GM19023 (cell line): ENCODE data around the gene ARHGAP9.
"Not testable (repeated sequence)": the region's sequence is repeated elsewhere in the genome, so short reads cannot be mapped to it uniquely, and the experiment has no call there.

Source experiments
- ATAC-seq: cut with Tn5 transposase; IDR thresholded peaks from one replicate; pipeline ENCODE4 v1.9.1; 2021; ENCODE audit warnings: mild to moderate bottlenecking, moderate library complexity; ENCODE audit not compliant: unreplicated experiment

The ARHGAP9 gene

GRCh38 chr12:57495051-57495701, 15.5 kb upstream of the ARHGAP9 start:
- ATAC-seq = not testable (repeated sequence)

- no peak for ATAC-seq
These were observed 12.0 kb upstream of the ARHGAP9 start for GRCh38 chr12:57491393-57492280.

DNA sequence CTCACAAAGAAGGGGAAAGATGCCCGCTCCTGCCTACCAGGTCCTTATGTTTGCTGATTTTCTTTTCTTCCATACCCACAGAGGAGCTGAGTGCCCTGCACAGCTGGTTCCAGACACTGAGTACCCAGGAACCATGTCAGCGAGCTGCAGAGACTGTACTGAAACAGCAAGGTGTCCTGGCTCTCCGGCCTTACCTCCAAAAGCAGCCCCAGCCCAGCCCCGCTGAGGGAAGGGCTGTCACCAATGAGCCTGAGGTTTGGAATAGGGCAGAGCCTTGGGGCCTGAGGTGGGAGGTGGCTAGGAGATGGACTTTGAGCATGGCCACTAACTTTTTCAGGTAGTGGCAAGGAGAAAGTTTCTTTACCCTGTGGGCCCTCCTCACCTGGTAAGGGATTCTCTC, 10.5 kb upstream of the ARHGAP9 start:
- no peak for ATAC-seq

DNA sequence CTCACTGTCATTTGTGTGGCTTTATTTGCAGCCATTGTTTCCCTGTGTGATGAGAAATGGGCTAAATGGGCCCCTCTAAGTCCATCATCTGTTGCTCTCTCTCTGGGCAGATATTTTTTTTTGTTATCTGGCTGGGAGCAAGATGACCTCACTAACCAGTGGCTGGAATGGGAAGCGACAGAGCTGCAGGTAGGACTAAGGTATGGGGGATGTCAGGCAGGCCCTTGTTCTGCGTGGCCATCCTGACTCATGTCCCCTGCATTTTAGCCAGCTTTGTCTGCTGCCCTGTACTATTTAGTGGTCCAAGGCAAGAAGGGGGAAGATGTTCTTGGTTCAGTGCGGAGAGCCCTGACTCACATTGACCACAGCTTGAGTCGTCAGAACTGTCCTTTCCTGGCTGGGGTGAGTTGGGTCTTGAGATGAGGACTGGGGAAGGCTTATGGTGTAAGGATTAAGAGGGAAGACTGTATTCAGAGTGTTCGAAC, 9.5 kb upstream of the ARHGAP9 start:
- no peak for ATAC-seq

DNA sequence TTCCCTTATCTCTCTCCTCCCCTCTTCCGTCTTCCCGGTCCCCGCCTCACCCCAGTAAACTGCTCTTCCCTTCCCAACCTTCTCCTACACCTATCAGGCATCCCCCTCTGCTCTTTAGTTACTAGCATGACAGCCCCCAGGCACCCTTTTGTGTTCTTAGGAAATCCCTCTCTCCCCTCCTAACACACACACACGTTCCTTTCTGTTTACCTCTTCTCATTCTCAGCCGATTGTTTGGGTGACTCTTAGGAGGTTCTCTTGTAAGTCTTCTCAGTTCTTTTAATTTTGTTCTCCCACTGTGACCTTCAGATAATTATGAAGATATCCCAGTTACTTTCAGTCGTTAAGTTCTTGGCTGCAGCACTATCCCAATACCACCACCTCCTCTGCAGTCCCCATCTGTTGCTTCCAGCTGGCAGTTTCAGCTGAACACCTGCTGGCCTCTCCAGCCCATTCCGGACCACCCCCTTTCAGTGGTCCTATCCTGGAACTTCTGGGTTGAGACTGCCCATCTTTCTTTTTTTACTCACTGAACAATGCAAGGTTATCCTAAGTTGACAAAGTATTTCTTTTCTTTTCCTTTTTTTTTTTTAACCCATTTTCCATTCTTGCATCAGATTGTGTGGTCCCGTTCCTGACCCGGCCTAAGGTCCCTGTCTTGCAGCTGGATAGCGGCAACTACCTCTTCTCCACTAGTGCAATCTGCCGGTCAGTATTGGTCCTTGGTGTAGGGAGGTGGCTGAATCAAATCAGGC, 8.9 kb upstream of the ARHGAP9 start:
- ATAC-seq = no peak

- ATAC-seq = peak; percentile 99
These were observed 8.1 kb upstream of the ARHGAP9 start, which contains the start of gene MARS1 for GRCh38 chr12:57487597-57488401. Gene MARS1, plus strand, starts transcription at chr12:57488068. Its CDS starts 23 bp downstream, at chr12:57488091.

DNA sequence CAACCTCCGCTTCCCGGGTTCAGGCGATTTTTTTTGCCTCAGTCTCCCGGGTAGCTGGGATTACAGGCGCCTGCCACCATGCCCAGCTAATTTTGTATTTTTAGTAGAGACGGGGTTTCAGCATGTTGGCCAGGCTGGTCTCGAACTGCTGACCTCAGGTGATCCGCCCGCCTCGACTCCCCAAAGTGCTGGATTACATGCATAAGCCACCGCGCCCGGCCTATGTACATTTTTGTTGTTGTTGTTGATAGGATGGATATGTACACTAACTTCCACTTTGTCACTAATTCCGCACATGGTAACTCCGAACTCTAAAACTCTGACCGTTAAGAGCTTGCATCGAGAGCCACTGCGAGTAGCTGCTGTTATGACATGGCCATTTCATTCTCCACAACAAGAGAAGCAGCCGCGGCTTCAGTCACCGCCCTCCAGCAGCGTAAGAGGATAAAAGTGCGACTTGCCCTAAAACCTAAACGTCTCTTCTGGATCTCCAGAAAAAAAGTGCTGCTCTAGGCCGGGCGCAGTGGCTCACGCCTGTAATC, 7.5 kb upstream of the ARHGAP9 start:
- no peak for ATAC-seq

DNA sequence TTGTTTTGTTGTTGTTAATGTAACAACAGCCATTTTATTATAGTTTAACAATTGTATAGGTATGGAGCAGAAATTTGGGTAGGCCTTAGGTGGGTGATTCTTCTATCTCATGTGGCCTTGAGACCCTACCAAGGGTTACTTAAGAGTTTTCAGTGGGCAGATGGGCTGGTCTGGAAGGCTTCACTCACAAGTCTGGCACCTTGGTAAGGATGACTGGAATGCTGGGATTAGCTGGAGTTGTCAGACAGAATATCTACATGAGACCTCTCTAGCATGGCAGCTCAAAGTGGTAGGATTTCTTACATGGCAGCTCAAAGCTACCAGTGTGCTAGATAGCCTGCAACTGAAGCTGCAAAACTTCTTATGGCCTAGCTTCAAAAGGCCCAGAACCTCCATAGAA, 6.0 kb upstream of the ARHGAP9 start:
- no peak for ATAC-seq

DNA sequence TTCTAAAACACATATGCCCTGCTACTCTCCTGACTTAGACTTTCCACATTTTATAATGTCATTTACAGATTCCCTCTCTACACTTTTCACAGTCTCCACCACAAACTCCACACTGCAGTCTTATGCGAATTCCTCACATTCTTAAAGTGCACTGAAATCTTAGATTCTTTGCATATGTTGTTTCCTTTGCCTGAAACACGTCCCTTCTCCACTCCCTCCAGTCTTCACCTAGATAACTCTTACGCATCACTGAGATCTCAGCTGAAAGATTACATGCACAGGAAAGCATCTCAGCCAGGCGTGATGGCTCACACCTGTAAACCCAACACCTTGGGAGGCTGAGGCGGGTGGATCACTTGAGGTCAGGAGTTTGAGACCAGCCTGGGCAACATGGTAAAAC, 3.8 kb upstream of the ARHGAP9 start:
- ATAC-seq = no peak

GRCh38 chr12:57481671-57482070, 2.0 kb upstream of the ARHGAP9 start:
- no peak for ATAC-seq

DNA sequence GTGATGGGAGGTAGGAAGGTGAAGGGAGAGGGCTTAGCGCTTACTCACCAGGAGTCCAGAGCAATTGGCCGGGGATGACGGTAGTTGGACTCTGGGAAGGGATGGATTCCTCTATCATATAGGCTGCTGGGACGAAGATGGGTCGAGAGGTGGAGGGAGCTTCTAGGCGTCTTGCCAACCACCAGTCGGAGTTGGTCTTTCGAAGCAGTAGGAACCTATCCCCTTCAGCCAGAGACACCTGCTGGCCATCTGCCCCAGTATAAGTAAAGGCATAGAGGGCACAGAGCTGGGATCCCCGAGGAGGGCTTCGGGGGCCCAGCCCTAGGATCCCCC, 657 bp downstream of the ARHGAP9 start:
- no peak for ATAC-seq

- ATAC-seq = peak; percentile 45
These were observed 1.7 kb downstream of the ARHGAP9 start for GRCh38 chr12:57477710-57478681.

DNA sequence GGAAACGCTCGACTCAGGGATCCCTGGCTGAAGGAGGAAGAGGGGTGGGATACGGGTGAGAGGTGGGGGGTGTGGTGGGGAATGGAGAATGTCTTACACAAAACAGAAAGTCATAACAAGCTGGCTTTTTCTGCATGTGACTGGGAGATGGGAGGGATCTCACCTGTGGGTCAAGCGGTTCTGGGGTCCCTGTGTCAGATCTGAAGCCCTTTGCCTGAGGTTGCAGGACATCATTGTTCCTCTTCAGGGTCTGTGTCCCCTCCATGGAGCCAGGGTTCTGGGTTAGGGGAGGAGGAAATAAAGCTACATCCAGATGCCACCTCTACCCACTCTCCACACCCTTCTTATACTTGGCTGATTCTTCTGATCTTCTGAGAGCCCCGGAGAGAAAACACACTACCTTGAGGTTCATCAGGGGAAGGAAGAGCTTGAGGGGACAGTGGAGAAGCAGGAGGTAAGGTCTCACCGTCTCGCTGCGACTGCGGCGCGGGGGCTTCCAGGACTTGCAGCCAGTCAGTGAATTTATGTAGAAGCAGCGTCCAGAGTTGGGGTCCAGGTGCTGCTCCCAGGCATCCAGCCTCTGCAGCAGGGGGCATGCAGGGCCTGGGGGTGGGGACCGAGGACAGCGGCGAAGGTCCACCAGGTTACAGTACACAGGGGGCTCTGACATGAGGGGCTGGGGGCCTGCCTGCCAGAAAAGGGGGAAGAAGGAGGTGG, 2.5 kb downstream of the ARHGAP9 start:
- ATAC-seq = no peak

DNA sequence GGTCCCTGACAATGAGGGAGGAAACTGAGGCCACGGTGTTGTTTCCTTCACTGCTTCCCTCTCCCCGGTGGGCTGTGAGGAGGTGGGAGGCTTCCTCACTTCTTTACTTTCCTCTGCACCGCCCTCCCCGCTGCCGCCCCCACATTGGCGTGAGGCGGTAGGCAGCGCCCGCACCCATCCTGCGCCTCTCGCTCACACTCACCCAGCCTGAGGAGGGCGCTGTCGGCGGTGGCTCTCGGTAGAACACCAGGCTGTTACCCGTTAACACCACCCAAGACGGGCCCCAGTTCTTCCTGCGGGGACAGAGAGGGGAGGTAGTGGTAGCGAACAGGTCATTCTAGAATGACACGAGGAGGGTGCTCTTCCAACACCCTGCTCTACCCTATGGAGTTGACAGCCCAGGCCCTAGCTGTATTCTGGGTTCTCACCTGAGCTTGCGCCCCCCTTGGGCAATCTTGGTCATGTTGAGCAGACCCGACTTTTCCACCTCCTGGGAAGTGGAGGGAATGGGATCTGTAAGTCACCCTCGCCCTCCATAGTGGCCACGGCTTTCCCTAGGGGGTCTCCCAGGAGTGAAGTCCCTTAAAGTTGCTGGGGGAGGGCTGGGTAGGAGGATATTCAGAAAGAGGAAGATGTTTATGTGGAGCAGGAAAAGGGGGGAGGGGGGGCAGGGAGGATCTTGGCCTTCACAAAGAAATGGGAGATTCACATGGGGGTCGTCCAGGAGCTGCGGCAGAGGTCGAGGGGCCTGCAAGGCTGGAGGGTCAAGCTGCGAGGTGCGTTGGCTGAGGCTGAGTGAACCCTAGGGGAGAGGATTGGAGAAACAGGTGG, 3.3 kb downstream of the ARHGAP9 start:
- no peak for ATAC-seq

DNA sequence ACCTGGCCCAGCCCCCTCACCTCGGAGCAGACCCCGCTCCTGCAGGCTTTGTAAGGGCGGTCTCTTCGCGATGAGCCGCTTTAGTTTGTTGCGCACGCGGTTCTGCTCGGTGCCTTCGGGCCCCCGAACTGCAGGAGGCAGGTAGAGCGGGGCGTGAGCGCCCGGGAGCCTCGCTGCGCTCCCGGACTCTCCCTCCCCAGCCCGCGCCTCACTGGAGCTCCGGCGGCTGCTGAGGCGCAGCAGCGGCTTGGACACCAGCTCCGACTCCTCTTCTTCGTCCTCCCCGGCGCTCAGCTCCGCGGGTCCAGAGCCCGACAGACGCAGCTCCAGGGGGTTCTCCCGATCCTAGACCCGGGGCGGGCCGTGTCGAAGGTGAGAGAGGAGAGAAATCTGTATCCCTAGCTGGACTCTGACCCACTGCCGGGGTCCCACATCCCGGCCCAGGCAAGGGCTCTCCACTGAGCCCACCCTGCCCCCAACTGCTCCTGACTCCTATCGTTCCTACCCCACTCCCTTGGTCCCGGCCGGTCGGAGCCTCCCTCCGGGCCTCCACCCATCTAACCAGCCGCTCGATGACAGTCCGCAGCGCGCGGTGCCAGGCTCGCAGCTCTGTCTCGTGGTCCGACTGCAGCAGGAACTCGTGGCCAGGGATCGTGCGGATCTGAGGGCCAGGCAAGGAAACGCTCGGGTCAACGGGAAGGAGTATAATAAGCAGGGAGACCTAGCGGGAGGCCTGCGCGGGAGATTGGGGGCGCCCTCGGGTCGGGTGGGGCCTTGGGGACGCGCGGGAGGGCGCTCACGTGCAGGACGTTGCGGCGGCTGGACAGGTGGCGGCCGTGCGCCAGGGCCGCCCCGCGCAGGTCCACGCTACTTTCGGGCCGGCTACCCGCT, 4.2 kb downstream of the ARHGAP9 start:
- no peak for ATAC-seq

GRCh38 chr12:57474862-57475261, 4.8 kb downstream of the ARHGAP9 start:
- no peak for ATAC-seq

DNA sequence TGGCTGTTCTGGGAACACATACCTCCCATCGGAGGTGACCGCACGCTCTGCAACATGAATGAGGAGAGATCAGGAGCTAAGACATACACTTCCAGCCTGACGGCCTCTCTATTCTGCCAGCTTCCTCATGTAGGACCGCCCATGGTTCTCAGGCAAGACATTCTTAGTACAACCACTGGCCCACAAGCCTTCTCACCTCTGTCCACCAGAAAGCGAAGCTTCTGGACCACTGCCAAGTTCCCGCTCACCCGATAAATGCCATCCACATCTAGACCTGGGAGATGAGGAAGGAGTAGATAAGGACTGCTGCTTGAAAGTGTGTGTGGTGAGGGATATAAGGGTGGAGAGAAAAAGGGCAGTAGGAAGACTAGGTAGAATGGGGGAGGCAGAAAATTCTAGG, 5.2 kb downstream of the ARHGAP9 start:
- ATAC-seq = no peak
